NOMO-1 (cell line): ENCODE results near the gene HMGXB3.

Source experiments
- DNase-seq, 2 experiments: peaks; one replicate each; lab custom pipeline; 2025; ENCODE audit not compliant: unreplicated experiment in 2 of 2; lab: John Stamatoyannopoulos, UW

The HMGXB3 gene

DNA sequence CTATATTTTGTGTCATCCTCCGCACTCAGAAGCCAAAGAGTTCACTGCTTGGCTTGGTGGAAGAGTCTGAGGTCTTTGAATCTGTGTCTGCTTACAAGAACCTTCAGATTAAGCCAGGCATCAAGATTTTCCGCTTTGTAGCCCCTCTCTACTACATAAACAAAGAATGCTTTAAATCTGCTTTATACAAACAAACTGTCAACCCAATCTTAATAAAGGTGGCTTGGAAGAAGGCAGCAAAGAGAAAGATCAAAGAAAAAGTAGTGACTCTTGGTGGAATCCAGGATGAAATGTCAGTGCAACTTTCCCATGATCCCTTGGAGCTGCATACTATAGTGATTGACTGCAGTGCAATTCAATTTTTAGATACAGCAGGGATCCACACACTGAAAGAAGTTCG lies 19.3 kb upstream of the HMGXB3 start:
- no peak for DNase-seq

DNA sequence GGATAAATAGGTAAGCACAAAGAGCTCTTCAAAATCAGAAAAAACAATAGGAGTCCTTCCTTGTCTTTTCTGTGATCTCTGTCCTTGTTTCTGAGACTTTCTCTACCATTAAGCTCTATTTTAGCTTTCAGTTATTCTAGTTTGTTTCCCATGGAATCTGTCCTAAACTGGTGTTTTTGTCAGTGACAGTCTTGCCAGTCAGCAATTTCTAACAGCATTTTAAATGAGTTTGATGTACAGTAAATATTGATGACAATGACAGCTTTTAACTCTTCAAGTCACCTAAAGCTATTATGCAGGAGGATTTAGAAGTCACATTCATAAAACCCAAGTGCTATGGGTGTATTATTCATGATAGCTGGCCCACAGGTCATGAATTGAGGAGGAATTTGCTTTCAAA lies 18.0 kb upstream of the HMGXB3 start:
- no peak for DNase-seq

DNA sequence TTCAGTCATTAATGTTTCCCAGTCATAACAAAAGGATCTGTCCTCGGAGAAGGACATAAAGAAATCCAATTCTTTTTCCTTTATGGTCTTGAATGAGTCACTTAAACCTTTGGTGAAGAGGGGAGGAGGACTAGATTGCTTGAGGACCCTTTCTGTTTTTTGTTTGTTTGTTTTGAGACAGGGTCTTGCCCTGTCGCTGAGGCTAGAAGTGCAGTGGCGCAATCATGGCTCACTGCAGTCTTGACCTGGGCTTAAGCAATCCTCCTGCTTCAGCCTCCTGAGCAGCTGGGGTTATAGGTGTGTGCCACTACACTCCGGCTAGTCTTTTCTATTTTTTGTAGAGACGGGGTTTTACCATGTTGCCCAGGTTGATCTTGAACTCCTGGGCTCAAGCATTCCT lies 12.4 kb upstream of the HMGXB3 start:
- peak in 1 of 2 experiments; percentile 4 for DNase-seq

DNA sequence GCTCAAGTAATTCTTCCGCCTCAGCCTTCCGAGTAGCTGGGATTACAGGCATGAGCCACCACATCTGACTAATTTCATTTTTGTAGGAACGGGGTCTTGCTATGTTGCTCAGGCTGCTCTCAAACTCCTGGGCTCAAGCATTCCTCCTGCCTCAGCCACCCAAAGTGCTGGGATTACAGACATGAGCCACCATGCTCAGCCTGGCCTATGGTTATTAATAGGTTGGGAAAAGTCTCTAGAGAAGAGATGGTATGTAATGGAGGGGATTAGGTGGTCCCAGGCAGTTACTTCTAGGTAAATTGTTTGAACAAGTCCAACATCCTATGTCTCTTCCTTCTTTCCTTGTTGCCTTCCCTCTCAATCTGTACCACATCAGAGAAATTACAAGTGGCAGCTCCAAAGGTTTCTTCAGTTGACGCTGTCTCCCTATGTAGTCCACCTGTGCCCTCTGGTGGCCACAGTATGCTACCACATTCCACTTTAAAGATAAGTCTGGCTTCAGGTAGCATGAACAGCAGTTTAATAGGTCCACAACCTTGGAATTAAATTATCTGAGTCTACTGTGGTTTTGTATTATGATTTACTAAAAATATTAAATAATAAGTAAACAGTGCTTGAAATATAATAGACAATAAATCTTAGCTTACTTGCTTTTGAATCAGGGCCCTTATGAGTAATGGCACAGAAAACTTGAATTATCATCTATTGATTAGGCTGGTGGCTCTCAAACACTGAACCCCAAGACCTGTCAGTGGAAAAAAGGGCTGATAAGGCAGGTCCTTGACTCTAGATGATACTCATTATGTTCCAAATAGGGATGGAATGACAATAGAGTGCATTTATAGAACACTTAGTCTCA lies 9.8 kb upstream of the HMGXB3 start:
- peak; percentile 16 to 67 for DNase-seq

DNA sequence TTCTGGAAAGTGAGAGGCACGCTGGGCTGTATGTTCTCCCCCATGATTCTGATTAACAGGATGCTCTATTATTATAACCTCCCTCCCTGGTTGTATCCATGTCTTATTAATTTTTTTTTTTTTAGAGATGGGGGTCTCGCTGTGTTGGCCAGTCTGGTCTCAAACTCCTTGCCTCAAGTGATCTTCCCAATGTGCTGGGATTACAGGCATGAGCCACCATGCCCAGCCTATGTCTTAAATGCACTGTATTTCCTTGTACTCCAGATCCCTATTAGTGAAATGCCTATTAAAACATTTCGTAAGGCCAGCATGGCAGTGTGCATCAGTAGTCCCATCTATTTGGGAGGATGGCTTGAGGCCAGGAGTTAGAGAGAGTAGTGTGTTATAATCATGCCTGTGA lies 7.1 kb upstream of the HMGXB3 start:
- DNase-seq = no peak

DNA sequence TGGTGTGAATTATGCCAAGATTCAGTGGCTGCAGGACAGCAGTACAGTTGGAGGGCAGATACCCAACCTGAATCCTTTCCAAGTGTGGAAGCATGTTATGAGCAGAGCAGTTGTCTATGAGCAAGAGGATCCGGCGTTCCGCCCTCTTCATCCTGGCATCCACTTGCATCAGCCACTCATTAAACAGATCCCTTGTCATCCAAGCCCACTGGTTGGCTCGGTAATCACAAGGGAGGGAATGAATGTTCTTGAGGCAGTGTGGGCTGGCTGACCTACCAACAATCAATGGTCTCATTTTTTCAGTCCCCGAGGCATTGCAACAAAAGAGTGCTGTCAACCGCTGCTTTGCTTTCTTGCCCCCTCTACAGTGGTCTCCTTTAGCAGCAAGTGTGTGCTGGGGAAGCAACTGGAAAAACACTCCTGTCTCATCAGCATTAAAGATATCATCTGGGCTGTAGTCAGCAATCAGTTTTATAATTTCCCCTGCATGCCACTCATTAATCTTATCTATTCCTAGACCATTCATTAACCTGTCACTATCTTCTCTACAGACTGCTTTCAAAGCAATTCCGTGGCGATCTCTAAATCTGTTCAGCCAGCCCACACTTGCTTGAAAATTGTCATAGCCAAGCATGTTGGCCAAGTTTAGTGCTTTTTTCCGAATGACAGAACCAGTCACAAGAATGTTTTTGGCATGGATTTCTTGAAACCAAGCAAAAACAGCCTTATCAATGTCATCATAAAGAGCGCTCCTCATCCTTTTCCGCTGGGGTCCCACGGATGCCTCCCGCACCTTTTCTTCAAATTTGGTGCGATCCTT lies 4.9 kb upstream of the HMGXB3 start:
- no peak for DNase-seq

DNA sequence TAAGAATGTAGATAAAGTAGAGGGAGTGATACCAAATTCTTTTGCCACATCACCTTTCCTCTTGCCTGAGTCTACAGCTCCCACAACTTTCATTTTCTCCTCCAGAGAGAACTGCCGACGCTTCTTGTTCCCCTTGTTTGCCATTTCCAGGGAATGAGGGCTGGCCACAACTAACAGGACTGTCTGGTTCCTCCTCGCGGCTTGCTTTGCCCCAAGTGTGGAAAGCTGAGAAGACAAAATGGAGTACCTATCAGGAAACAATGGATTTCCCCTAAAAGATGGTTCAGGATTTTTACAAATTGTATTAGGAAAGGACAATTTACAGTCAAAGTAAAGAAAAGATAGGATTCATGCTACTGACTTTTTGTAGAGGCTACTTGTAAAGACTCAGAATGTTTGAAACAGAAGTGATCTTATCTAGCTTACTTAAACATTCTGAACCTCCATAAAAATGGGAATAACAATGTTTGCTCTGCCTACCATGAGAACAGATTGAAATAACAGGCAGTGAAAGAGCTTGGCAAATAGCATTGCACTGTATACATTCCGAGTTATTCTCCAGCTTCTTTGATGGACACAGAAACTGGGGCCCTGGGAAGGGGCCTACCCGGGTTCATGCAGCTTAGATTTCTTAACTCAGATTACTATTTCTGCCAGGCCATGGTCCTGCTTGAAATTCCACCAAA lies 4.2 kb upstream of the HMGXB3 start:
- no peak for DNase-seq

DNA sequence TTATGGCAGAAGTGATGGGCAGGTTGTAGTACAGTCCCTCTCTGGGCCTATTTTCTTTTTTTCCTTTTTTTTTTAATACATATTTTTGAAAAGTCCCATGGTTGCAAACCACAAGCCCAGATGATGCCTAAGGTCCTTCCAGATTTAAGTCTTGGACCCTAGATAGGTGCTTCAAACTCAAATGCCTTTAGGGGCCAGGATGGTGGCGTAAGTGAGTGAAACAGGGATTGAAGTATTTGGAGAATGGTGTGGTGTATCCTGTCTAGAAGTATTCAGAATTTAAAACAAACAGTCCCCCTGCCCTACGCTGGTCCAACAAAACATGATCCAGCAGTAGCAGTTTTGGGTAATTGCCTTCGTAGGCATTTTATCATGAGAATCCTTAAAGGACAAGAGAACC lies 2.3 kb upstream of the HMGXB3 start:
- DNase-seq = no peak

DNA sequence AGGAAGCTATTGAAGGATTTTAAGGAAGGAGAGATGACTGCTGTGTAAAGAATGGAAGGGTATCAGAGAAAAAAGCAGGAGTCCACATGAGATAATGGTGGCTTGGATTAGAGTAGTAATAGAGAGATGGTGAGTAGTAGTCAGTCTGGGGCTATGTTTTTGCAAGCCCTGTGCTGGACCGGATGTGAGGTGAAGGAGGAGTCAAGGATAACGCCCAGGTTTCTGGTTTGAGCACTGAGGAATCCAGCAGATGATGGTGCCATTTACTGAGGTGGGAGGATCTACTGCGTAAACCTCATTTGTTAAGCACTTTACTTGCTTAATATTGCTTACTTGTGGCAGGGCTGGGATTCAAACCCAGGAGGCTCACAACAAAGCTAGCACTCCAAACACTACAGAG lies 1.2 kb upstream of the HMGXB3 start:
- DNase-seq = no peak

DNA sequence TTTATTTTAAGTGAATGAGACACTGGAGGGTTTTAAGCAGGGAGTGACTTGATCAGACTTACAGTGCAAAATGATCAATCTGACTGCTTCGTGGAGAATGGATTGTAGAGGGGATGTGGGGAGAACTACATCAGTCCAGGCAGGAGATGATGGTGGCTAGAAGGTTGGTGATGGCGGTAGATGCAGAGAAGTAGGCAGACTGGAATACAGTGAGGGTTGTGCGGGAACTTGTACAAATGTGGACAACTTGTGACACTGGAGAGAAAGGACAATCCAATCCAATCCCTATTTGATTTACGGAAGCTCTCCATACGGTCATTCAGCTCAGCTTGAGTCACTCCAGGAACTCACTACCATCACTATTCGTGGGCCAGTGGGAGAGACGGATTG lies 678 bp upstream of the HMGXB3 start:
- DNase-seq = no peak

DNA sequence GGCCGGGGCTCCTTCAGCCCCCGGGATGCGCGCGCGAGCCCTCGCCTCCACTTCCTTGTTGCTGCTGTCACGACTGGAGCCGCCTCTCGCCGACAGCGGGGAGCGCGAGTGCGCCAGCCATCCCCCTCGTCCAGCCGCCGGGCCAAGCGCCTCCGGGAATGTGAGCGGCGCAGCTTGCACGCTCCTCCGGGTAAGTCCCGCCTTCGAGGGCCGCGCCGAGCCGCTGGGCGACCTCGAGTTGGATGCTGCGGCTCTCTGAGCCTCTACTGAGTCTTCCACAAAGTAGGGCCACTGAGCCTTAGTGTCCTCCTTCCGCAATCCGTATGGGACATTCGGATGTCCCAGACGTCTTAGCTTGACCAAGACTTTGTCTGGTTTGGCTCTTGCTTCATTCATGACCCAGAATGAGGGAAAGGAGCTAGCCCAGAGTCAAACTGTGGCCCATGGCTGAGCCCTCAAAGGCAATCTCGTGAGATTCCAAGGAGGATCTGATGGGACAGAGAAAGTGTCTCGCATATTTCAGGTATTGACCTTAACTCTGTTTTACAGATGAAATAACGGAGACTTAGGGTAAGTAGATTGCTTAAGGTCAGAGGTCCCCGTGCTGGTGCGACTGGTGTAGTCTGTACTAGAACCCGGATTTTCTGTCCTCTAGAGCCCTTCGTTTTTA lies 586 bp downstream of the HMGXB3 start:
- peak; percentile 26 to 39 for DNase-seq

DNA sequence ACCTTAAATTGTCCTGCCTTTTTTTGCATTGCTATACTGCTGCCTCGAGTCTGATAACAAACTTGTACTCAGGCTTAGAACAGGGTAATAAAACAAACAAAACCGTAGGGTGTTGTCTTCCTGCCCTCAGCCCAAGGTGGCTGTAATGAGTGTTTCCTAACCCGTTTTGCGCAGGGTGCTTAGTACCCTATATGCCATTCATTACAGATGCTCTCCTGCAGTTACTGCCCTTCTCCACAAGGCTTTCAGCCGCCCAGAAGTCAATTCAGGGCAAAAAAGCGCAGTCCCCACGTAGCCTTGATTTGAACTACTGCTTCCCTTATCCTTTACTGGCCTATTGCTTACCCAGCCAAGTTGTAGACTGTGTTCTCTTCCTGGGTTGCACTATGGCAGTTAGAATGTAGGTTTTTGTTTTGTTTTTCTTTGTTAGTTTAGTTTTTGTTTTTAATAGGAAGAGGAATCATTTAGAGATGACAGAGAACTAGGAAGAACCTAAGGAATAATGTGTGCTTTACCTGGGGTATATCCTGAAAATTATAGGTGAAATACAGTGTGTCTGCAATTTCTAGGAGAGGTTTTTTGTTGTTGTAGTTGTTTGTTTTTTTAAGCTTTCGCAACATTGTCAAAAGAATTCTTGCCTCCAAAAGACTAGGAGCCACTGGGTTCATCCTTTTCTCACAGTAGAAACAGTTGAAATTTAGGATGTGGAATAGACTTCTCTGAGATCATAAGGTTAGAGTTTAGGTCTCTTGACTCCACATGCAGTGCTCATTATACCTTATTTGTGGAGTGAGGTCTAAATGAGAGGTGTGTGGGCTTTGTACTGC lies 1.3 kb downstream of the HMGXB3 start:
- DNase-seq = peak; percentile 92 to 94

DNA sequence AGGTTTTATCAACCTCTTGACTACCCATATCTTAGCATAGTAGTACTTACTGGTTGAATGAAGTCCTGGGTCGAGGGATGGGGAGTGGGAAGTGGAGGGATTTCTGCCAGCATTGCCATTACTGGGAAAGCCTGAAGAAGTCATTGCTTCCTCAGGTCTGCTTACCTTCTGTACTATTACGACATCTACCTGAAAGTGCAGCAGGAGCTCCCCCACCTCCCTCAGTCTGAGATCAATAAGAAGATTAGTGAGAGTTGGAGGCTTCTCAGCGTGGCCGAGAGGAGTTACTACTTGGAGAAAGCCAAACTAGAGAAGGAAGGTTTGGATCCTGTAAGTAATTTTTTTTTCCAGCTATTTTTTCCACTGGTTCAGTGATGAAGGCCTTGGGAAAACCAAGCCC lies 5.8 kb downstream of the HMGXB3 start:
- DNase-seq = no peak

DNA sequence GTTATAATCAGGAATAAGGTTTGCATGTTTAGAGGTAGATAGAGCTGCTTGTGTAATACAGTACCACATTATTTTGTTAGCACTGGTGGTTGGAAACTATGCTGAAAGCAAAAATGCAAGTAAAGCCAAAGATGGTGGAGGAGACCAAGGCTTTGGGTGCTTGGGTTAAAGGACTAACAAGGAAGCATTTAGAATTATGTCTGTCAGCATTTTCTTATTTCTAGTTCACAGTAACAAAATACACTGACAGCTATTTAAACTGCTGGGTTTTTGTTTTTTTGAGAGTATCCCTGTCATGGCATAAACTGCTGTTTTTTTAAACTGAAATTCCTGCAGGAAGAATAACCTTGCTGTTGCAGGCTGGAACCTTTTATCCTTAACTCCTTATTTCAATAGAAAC lies 6.5 kb downstream of the HMGXB3 start:
- DNase-seq = no peak

DNA sequence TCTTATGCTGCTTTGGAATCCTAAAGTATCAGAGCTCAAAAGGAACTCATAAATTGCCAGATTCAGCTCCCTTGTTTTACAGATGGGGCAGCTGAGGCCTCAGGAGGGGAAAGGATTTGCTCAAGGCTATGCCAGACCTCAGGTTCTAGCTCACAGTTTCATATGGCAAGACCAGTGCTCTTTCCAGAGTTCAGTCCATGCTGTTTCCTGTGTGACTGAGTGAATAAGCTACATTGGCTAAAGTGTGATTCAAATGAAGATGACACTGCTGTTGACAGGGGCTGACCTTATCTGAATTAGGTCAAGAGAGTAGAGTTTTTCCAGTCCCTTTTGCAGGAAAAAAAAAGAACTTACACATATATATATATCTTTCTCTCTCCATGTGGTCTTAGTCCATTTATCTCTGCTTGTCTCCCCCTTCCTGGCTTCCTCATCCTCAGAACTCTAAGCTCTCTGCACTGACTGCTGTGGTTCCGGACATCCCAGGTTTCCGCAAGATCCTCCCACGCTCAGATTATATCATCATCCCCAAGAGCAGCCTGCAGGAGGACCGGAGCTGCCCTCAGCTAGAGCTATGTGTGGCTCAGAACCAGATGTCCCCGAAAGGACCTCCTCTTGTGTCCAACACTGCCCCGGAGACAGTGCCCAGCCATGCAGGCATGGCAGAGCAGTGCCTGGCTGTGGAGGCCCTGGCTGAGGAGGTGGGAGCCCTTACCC lies 9.3 kb downstream of the HMGXB3 start:
- DNase-seq = no peak

DNA sequence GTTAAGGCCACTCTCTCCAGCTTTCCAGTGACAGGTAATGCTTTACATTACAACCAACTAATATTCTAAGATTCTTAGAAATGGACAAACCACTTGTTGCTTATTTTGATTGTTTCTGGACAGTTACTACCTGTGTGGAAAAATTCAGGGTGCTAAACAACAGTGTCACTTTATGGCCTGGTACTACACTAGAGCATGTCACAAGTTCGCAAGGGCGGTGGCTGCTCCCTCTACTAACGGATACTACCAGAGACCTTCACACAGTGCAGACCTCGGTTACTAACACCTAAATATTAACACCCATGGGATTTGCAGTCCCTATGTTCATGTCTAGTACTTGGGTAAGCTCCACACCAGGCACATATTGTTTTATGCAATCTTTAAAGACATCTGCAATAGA lies 13.4 kb downstream of the HMGXB3 start:
- no peak for DNase-seq

DNA sequence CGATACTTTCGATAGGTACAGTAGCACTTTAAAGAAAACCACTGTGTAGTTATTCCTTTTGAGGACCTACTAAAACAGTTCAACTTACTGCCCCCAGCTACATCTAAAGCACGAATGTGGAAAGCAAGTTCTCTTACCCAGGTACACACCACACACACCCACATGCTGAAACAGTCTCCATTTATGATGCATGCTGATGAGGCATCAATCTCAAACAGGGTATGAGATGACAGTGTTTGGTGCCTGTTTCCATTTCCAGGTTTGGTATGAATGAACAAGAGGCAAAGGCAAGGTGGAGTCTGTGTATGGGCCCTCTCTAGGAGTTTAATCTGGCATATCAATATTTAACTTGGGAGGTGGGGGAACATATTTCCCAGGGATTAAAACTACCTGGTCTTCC lies 13.9 kb downstream of the HMGXB3 start:
- DNase-seq = no peak

DNA sequence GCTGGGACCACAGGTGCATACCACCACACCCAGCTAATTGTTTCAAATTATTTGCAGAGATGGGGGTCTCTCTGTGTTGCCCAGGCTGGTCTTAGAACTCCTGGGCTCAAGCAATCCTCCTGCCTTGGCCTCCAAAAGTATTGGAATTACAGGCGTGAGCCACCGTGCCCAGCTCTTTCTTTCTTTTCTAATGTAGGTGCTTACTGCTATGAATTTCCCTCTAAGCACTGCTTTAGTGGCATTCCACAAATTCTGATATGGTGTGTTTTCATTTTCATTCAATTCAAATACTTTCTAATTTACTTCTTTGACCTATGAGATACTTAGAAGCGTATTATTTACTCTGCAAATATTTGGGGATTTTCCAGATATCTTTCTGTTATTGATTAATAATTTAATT lies 14.9 kb downstream of the HMGXB3 start:
- DNase-seq = no peak

DNA sequence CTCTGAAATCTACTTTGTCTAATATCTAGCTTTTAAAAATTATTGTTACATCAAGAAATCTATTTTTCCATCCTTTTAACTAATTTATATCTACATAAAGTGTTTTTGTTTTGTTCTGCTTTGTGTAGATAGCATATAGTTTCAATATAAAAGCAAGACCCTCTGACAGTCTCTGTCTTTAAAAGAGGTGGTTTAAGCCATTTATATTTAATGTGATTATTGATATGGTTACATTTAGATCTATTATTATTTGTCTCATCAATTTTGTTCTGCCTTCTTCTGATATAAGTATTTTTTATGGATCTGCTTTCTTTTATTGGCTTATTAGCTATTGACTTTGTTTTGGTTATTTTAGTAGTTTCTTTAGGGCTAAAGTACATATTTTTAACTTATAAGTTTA lies 16.0 kb downstream of the HMGXB3 start:
- DNase-seq = no peak
